IPS-18c (cell line): ENCODE results near the gene SCG2.

Source experiments
- H3K4me3 ChIP-seq: 2 replicates; pipeline ENCODE4 v1.7.0; 2013; ENCODE audit warnings: low read depth, mild to moderate bottlenecking, low read length, moderate library complexity; ENCODE audit not compliant: insufficient read depth
- H3K9me3 ChIP-seq: one replicate; pipeline ENCODE4 v1.6.1; 2013; ENCODE audit warnings: mild to moderate bottlenecking, low read length, moderate library complexity; ENCODE audit not compliant: control insufficient read depth, insufficient read depth

Gene SCG2

GRCh38 chr2:223591596-223591995 is 10.6 kb downstream of the SCG2 start:
- Histone ChIP-seq H3K4me3 (no peak overlapping the region), H3K9me3 (no peaks in the 10 kb centered on the region)

- Histone ChIP-seq H3K4me3 (no peak overlapping the region), H3K9me3 (no peaks in the 10 kb centered on the region)
Measured at GRCh38 chr2:223590964-223591363, 11.2 kb downstream of the SCG2 start.

GRCh38 chr2:223589901-223590300 is 12.3 kb downstream of the SCG2 start:
- no peaks in the 10 kb centered on the region for H3K9me3 ChIP-seq
- no peak overlapping the region for H3K4me3 ChIP-seq

- H3K9me3 ChIP-seq = no peaks in the 10 kb centered on the region
- H3K4me3 ChIP-seq = no peak overlapping the region
Measured at GRCh38 chr2:223588251-223588650, 13.9 kb downstream of the SCG2 start.

- Histone ChIP-seq H3K9me3 (no peaks in the 10 kb centered on the region), H3K4me3 (no peak overlapping the region)
Measured at GRCh38 chr2:223587301-223587700, 14.9 kb downstream of the SCG2 start.

GRCh38 chr2:223586261-223586660 is 15.9 kb downstream of the SCG2 start:
- Histone ChIP-seq H3K9me3 (no peaks in the 10 kb centered on the region), H3K4me3 (no peak overlapping the region)

GRCh38 chr2:223585666-223586065 is 16.5 kb downstream of the SCG2 start:
- no peak overlapping the region for H3K4me3 ChIP-seq
- no peaks in the 10 kb centered on the region for H3K9me3 ChIP-seq

GRCh38 chr2:223582001-223582400 is 20.2 kb downstream of the SCG2 start:
- Histone ChIP-seq H3K4me3 (no peak overlapping the region), H3K9me3 (no peaks in the 10 kb centered on the region)

GRCh38 chr2:223580951-223581350 is 21.2 kb downstream of the SCG2 start:
- H3K4me3 ChIP-seq = no peak overlapping the region
- no peaks in the 10 kb centered on the region for H3K9me3 ChIP-seq

GRCh38 chr2:223578846-223579245 is 23.3 kb downstream of the SCG2 start:
- no peak overlapping the region for H3K4me3 ChIP-seq
- H3K9me3 ChIP-seq = no peaks in the 10 kb centered on the region

- no peak overlapping the region for H3K4me3 ChIP-seq
- no peaks in the 10 kb centered on the region for H3K9me3 ChIP-seq
Measured at GRCh38 chr2:223576873-223577272, 25.3 kb downstream of the SCG2 start.

- no peaks in the 10 kb centered on the region for H3K9me3 ChIP-seq
- no peak overlapping the region for H3K4me3 ChIP-seq
Measured at GRCh38 chr2:223570784-223571183, 31.4 kb downstream of the SCG2 start.

- Histone ChIP-seq H3K9me3 (no peaks in the 10 kb centered on the region), H3K4me3 (no peak overlapping the region)
Measured at GRCh38 chr2:223566396-223566795, 35.8 kb downstream of the SCG2 start.

GRCh38 chr2:223563462-223563861 is 38.7 kb downstream of the SCG2 start:
- Histone ChIP-seq H3K4me3 (no peak overlapping the region), H3K9me3 (no peaks in the 10 kb centered on the region)

- H3K4me3 ChIP-seq = no peak overlapping the region
- H3K9me3 ChIP-seq = no peaks in the 10 kb centered on the region
Measured at GRCh38 chr2:223562078-223562477, 40.1 kb downstream of the SCG2 start.

- no peaks in the 10 kb centered on the region for H3K9me3 ChIP-seq
- no peak overlapping the region for H3K4me3 ChIP-seq
Measured at GRCh38 chr2:223560749-223561435, 41.3 kb downstream of the SCG2 start.

- no peak overlapping the region for H3K4me3 ChIP-seq
- no peaks in the 10 kb centered on the region for H3K9me3 ChIP-seq
Measured at GRCh38 chr2:223558970-223559369, 43.2 kb downstream of the SCG2 start.

GRCh38 chr2:223554923-223555322 is 47.2 kb downstream of the SCG2 start:
- Histone ChIP-seq H3K4me3 (no peak overlapping the region), H3K9me3 (no peaks in the 10 kb centered on the region)

GRCh38 chr2:223549215-223549614 is 52.9 kb downstream of the SCG2 start:
- Histone ChIP-seq H3K4me3 (no peak overlapping the region), H3K9me3 (no peaks in the 10 kb centered on the region)
